ENCODE measurements around the gene KRTAP10-3. TPM values are rescaled to one million over a fixed set of nuclear protein-coding genes. Genes with fewer than 3 reads are reported as not detected.

KRTAP10-3 gene
- total RNA-seq, 1 experiment from 2014 or later, result not detected

DNA sequence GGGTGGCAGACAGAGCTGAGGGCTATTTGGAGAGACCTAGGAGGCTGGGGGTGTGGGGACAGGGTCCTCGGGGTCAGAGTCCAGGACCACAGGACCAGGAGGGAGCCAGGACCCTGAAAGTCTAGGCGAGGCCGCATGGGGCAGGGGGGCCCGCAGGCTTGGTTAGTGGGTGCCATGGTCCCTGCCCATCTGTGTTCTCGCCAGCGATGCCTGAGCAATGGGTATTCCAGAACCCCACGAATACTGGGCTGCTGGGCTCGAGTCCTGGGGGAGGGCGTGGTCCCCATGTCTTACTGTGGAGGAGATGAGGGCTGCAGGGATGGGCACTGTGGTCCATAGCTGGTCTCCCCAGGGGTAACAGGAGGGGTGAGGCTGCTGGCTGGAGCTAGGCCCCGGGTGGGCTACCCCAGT lies 31.7 kb upstream of the KRTAP10-3 start:
- intact Hi-C loops (cut with micrococcal nuclease; ENCODE audit: unreplicated experiment), result no loop called here
- no peak for DNase-seq
- Mint-ChIP-seq H3K36me3 (ENCODE audit: insufficient read depth, unreplicated experiment) (peaks cover 5% of the 10 kb centered on the region), H3K4me3 (ENCODE audit: low read depth, unreplicated experiment) (no peak overlapping the region), H3K27ac (ENCODE audit: unreplicated experiment) (no peak overlapping the region), H3K4me1 (ENCODE audit: low read depth, unreplicated experiment) (no peaks in the 10 kb centered on the region), H3K27me3 (ENCODE audit: unreplicated experiment) (peaks cover 82% of the 10 kb centered on the region), H3K9me3 (ENCODE audit: low read depth, unreplicated experiment) (no peaks in the 10 kb centered on the region)
- no TSS peak for BruUV-seq (replicated peaks)
- TF ChIP-seq, protein P1, sequence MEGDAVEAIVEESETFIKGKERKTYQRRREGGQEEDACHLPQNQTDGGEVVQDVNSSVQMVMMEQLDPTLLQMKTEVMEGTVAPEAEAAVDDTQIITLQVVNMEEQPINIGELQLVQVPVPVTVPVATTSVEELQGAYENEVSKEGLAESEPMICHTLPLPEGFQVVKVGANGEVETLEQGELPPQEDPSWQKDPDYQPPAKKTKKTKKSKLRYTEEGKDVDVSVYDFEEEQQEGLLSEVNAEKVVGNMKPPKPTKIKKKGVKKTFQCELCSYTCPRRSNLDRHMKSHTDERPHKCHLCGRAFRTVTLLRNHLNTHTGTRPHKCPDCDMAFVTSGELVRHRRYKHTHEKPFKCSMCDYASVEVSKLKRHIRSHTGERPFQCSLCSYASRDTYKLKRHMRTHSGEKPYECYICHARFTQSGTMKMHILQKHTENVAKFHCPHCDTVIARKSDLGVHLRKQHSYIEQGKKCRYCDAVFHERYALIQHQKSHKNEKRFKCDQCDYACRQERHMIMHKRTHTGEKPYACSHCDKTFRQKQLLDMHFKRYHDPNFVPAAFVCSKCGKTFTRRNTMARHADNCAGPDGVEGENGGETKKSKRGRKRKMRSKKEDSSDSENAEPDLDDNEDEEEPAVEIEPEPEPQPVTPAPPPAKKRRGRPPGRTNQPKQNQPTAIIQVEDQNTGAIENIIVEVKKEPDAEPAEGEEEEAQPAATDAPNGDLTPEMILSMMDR (IDR thresholded peaks at IDR 0.05; ENCODE audit: unreplicated experiment), result no peak
- CTCF ChIA-PET, result no interaction called here

DNA sequence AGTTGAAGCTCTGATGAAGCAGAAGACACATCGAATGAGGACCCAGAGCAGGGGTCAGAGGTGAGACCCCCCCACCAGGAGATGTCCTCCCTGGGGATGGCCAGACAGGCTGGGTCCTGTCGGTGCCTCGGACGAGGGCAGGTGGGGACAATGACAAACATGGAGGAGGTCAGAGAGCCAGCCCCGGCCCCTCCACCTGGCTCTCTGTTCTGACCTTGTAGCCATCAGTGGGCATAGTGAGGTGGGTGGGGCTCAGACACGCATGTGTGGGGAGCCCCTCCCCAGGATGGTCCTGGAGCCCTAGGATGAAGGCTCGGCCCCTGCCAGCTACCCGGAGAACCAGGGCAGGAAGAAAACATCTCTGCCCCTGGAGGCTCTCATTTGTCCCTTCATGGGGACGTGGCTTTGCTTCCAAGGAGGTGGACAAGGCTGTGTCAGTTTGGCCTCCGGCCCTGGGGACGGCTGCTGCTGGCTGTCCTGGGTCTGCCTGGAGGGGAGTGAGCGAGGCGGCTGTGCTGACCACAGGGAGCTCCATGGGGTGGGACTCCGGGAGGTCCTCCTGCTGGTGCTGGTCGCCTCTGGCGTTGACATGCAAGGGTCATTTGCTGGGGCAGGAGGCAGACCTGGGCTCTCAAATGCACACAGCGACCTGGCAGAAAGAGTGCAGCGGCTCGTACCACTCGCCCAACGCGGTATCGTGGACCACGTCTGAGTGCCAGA lies 31.2 kb upstream of the KRTAP10-3 start:
- no peak overlapping the region for H3K27ac Mint-ChIP-seq (ENCODE audit: unreplicated experiment)
- CTCF ChIA-PET, result no interaction called here
- no TSS peak for BruUV-seq (replicated peaks)

DNA sequence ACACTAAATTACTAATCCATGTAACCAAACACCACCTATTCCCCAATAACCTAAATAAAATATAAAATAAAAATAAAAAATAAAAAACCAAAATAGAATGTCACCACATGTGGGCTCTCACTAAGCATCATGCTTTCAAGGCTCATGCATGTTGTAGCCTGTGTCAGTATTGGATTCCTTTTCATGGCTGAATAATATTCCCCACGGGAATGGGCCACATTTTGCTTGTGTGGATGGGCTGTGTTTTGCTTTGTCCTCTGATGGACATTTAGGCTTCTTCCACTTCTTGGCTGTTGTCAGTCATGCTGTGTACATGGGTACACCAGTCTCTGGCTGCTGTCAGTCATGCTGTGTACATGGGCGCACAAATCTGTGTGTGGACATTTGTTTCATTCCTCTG lies 30.5 kb upstream of the KRTAP10-3 start:
- Mint-ChIP-seq H3K9me3 (ENCODE audit: low read depth, unreplicated experiment) (no peaks in the 10 kb centered on the region), H3K36me3 (ENCODE audit: insufficient read depth, unreplicated experiment) (peaks cover 5% of the 10 kb centered on the region), H3K27ac (ENCODE audit: unreplicated experiment) (no peak overlapping the region), H3K4me3 (ENCODE audit: low read depth, unreplicated experiment) (no peak overlapping the region), H3K4me1 (ENCODE audit: low read depth, unreplicated experiment) (no peaks in the 10 kb centered on the region), H3K27me3 (ENCODE audit: unreplicated experiment) (peaks cover 82% of the 10 kb centered on the region)
- no TSS peak for BruUV-seq (replicated peaks)
- CTCF ChIA-PET, result no interaction called here
- TF ChIP-seq, protein P1 (IDR thresholded peaks at IDR 0.05; ENCODE audit: unreplicated experiment), result no peak
- intact Hi-C loops (cut with micrococcal nuclease; ENCODE audit: unreplicated experiment), result no loop called here
- DNase-seq, result no peak

More for the DNA sequence above, 31.2 kb upstream of the KRTAP10-3 start:
- no peak overlapping the region for H3K4me3 Mint-ChIP-seq (ENCODE audit: low read depth, unreplicated experiment)
- peaks cover 82% of the 10 kb centered on the region for H3K27me3 Mint-ChIP-seq (ENCODE audit: unreplicated experiment)
- TF ChIP-seq, protein P1 (IDR thresholded peaks at IDR 0.05; ENCODE audit: unreplicated experiment), result no peak
- DNase-seq, result no peak
- no peaks in the 10 kb centered on the region for H3K9me3 Mint-ChIP-seq (ENCODE audit: low read depth, unreplicated experiment)
- peaks cover 5% of the 10 kb centered on the region for H3K36me3 Mint-ChIP-seq (ENCODE audit: insufficient read depth, unreplicated experiment)
- no peaks in the 10 kb centered on the region for H3K4me1 Mint-ChIP-seq (ENCODE audit: low read depth, unreplicated experiment)
- intact Hi-C loops (cut with micrococcal nuclease; ENCODE audit: unreplicated experiment), result no loop called here

DNA sequence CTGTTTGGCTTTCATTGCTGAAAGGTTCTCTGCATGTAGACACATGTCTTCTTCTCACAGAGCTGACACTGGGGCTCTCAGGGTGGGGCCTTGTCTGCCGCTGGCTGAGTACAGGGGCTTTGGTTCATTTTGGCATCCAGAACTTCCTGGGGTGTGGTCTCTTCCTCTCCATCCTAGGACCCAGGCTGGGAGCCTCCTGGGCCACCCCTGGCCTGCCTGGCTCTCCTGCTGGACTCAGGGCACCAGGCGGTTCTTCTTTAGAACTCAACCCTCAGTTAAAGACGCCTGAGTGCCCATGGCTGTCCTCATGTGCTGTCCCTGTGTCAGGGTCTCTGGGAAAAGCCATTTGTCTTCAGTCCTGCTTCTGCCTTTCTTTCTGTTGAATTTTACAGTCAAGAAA lies 27.3 kb upstream of the KRTAP10-3 start:
- no TSS peak for BruUV-seq (replicated peaks)
- Mint-ChIP-seq H3K4me3 (ENCODE audit: low read depth, unreplicated experiment) (no peak overlapping the region), H3K36me3 (ENCODE audit: insufficient read depth, unreplicated experiment) (no peaks in the 10 kb centered on the region), H3K4me1 (ENCODE audit: low read depth, unreplicated experiment) (no peaks in the 10 kb centered on the region), H3K27ac (ENCODE audit: unreplicated experiment) (no peak overlapping the region), H3K27me3 (ENCODE audit: unreplicated experiment) (peaks cover 83% of the 10 kb centered on the region), H3K9me3 (ENCODE audit: low read depth, unreplicated experiment) (peaks cover 11% of the 10 kb centered on the region)
- intact Hi-C loops (cut with micrococcal nuclease; ENCODE audit: unreplicated experiment), result no loop called here
- TF ChIP-seq, protein P1 (IDR thresholded peaks at IDR 0.05; ENCODE audit: unreplicated experiment), result no peak
- CTCF ChIA-PET, result no interaction called here
- DNase-seq, result no peak

All from Calu3 (cell line).